ENCODE results near the gene C1QB.

DNA sequence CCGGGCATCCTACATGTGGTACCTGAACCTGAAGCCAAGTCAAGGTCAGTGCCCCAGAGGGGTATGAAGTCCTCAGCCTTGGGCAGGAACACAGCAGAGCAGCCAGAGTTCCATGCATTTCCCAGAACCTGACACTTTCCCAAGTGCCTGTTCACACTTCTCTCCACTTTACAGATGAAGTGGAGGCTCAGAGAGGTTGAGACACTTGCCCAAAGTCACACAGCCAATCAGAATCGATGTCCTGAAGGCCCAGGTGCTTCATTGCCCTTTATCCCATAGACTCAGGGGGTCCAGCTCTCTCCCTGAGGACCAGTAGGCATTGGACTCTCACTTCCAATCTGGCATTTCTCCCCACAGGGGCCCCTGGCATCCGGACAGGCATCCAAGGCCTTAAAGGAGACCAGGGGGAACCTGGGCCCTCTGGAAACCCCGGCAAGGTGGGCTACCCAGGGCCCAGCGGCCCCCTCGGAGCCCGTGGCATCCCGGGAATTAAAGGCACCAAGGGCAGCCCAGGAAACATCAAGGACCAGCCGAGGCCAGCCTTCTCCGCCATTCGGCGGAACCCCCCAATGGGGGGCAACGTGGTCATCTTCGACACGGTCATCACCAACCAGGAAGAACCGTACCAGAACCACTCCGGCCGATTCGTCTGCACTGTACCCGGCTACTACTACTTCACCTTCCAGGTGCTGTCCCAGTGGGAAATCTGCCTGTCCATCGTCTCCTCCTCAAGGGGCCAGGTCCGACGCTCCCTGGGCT lies 14.4 kb upstream of the C1QB start:
- TF ChIP-seq ZFPM2 (CRISPR knock-in tag; IDR thresholded peaks at IDR 0.05) = no peak
- no peak for TF ChIP-seq CTCF (IDR thresholded peaks at IDR 0.05 in 2 of 3, conservative IDR thresholded peaks at IDR 0.05 in 1 of 3; ENCODE audit: insufficient read depth in 2 of 3, low read depth in 1 of 3, low read length in 3 of 3)
- TF ChIP-seq ZNF253 (CRISPR knock-in tag; conservative IDR thresholded peaks at IDR 0.05) = no peak
- TF ChIP-seq, protein P1, sequence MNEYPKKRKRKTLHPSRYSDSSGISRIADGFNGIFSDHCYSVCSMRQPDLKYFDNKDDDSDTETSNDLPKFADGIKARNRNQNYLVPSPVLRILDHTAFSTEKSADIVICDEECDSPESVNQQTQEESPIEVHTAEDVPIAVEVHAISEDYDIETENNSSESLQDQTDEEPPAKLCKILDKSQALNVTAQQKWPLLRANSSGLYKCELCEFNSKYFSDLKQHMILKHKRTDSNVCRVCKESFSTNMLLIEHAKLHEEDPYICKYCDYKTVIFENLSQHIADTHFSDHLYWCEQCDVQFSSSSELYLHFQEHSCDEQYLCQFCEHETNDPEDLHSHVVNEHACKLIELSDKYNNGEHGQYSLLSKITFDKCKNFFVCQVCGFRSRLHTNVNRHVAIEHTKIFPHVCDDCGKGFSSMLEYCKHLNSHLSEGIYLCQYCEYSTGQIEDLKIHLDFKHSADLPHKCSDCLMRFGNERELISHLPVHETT (CRISPR knock-in tag; conservative IDR thresholded peaks at IDR 0.05 in 1 of 2, IDR thresholded peaks at IDR 0.05 in 1 of 2) = no peak
- no peak for TF ChIP-seq ZNF239 (CRISPR knock-in tag; IDR thresholded peaks at IDR 0.05)
- no peak for TF ChIP-seq SP2 (IDR thresholded peaks at IDR 0.05; ENCODE audit: extremely low read depth, low read depth, low read length, poor library complexity, severe bottlenecking)
- no peak for TF ChIP-seq ZNF140 (CRISPR knock-in tag; IDR thresholded peaks at IDR 0.05)
- TF ChIP-seq, protein P2, sequence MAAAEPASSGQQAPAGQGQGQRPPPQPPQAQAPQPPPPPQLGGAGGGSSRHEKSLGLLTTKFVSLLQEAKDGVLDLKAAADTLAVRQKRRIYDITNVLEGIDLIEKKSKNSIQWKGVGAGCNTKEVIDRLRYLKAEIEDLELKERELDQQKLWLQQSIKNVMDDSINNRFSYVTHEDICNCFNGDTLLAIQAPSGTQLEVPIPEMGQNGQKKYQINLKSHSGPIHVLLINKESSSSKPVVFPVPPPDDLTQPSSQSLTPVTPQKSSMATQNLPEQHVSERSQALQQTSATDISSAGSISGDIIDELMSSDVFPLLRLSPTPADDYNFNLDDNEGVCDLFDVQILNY (CRISPR knock-in tag; IDR thresholded peaks at IDR 0.05) = no peak
- TF ChIP-seq, protein P3, sequence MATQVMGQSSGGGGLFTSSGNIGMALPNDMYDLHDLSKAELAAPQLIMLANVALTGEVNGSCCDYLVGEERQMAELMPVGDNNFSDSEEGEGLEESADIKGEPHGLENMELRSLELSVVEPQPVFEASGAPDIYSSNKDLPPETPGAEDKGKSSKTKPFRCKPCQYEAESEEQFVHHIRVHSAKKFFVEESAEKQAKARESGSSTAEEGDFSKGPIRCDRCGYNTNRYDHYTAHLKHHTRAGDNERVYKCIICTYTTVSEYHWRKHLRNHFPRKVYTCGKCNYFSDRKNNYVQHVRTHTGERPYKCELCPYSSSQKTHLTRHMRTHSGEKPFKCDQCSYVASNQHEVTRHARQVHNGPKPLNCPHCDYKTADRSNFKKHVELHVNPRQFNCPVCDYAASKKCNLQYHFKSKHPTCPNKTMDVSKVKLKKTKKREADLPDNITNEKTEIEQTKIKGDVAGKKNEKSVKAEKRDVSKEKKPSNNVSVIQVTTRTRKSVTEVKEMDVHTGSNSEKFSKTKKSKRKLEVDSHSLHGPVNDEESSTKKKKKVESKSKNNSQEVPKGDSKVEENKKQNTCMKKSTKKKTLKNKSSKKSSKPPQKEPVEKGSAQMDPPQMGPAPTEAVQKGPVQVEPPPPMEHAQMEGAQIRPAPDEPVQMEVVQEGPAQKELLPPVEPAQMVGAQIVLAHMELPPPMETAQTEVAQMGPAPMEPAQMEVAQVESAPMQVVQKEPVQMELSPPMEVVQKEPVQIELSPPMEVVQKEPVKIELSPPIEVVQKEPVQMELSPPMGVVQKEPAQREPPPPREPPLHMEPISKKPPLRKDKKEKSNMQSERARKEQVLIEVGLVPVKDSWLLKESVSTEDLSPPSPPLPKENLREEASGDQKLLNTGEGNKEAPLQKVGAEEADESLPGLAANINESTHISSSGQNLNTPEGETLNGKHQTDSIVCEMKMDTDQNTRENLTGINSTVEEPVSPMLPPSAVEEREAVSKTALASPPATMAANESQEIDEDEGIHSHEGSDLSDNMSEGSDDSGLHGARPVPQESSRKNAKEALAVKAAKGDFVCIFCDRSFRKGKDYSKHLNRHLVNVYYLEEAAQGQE (IDR thresholded peaks at IDR 0.05; ENCODE audit: borderline replicate concordance) = no peak
- TF ChIP-seq, protein P3 (CRISPR knock-in tag; IDR thresholded peaks at IDR 0.05; ENCODE audit: low read depth) = no peak

All from K562 (cell line).